Measurements from ENCODE around the gene MRPS21. TPM values are rescaled to one million over a fixed set of nuclear protein-coding genes. Genes with fewer than 3 reads are reported as not detected.

MRPS21 gene
- total RNA-seq, 4 donors from 2014 or later = 27.4 to 61.0 (median 48.6) TPM

GRCh38 chr1:150352866-150353265, 59.2 kb downstream of the MRPS21 start:
- Histone ChIP-seq H3K4me1 (no peaks in the 10 kb centered on the region), H3K9me3 (no peaks in the 10 kb centered on the region), H3K4me3 (replicated peaks in 1 of 3) (no peak overlapping the region), H3K36me3 (peaks cover 33 to 49% of the 10 kb centered on the region in 2 donors), H3K27ac (no peak overlapping the region), H3K27me3 (no peaks in the 10 kb centered on the region)
- DNase-seq = no peak
- no peak for TF ChIP-seq CTCF (IDR thresholded peaks at IDR 0.05)
- no peak for TF ChIP-seq POLR2A (IDR thresholded peaks at IDR 0.05)
- intact Hi-C loops (cut with DNase I) = no loop called here
- 96 to 98% methylated on average over 4 of the region's 4 CpGs for WGBS, 2 donors

Other genes with a start within 250 kb of the MRPS21 start
- 10 to 100 TPM; 50.3 to 64.3 (median 57.1) TPM for gene VPS45, start 226.1 kb upstream of the MRPS21 start, total RNA-seq
- gene PLEKHO1, start 143.9 kb upstream of the MRPS21 start, total RNA-seq = 10 to 100 TPM in 2 of 4 donors, 1 to 10 TPM in 2; 5.2 to 23.1 (median 14.2) TPM
- gene ANP32E, start 57.7 kb upstream of the MRPS21 start, total RNA-seq = 10 to 100 TPM; 19.3 to 25.8 (median 24.5) TPM
- gene CA14, start 36.1 kb upstream of the MRPS21 start, total RNA-seq = under 1 TPM in 2 of 4 donors, not detected in 2; 0.22 to 0.27 TPM
- 100 to 1,000 TPM; 114 to 133 (median 116) TPM for gene APH1A, start 24.8 kb upstream of the MRPS21 start, total RNA-seq
- gene C1orf54, start 21.1 kb upstream of the MRPS21 start, total RNA-seq = 10 to 100 TPM in 1 of 4 donors, 1 to 10 TPM in 3; 2.7 to 11.7 (median 4.3) TPM
- 1 to 10 TPM; 2.9 to 7.9 (median 5.4) TPM for gene CIART, start 11.3 kb upstream of the MRPS21 start, total RNA-seq
- 10 to 100 TPM; 61.3 to 96.9 (median 68.1) TPM for gene PRPF3, start 27.7 kb downstream of the MRPS21 start, total RNA-seq
- 10 to 100 TPM; 26.1 to 39.9 (median 31.6) TPM for gene RPRD2, start 70.3 kb downstream of the MRPS21 start, total RNA-seq
- 10 to 100 TPM; 13.8 to 18.2 (median 14.8) TPM for gene TARS2, start 193.6 kb downstream of the MRPS21 start, total RNA-seq
- 10 to 100 TPM in 1 of 4 donors, 1 to 10 TPM in 3; 4.2 to 11.3 (median 7.0) TPM for gene ECM1, start 214.2 kb downstream of the MRPS21 start, total RNA-seq
- gene FALEC, start 221.9 kb downstream of the MRPS21 start, total RNA-seq = not detected

All from thyroid gland (tissue), 4 donors.